ENCODE data around the gene SCYL2. TPM values are rescaled to one million over a fixed set of nuclear protein-coding genes. Genes with fewer than 3 reads are reported as not detected.

The SCYL2 gene
- total and polyA plus RNA-seq, 4 donors, result 10.0 to 32.5 (median 18.9) TPM

DNA sequence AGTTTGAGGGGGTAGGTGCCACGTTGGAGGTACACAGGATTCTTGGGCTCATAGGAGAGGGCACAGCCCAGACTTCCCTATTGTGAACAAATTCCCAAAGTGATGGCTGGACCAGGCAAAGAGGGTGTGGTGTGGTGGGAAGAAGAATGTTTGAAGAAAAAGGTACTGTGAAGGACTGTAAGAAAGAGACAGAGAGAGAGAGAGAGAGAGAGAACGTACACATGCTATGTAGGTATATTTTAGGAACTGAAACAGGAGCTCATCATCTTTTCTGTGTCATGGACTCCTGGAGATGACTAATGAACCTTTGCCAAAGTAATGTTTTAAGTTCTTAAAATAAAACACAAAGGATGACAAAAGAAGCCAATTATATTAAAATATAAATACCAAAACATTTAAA, 114.4 kb downstream of the SCYL2 start:
- Histone ChIP-seq H3K36me3 (ENCODE audit: control insufficient read depth in 4 of 4, insufficient read depth in 3 of 4, low read depth in 1 of 4, low read length in 3 of 4) (no peaks in the 10 kb centered on the region), H3K9me3 (ENCODE audit: control insufficient read depth in 4 of 4, low read length in 3 of 4) (no peaks in the 10 kb centered on the region), H3K27ac (ENCODE audit: low read depth in 1 of 2, low read length in 2 of 2) (no peak overlapping the region), H3K27me3 (ENCODE audit: control insufficient read depth in 4 of 4, insufficient read depth in 4 of 4, low read length in 3 of 4) (no peaks in the 10 kb centered on the region), H3K9ac (ENCODE audit: low read depth in 1 of 2, low read length in 2 of 2) (no peak overlapping the region), H3K4me1 (ENCODE audit: control insufficient read depth in 4 of 4, insufficient read depth in 4 of 4, low read length in 3 of 4) (no peaks in the 10 kb centered on the region), H3K4me3 (ENCODE audit: low read depth in 1 of 3, low read length in 3 of 3) (no peak overlapping the region)
- 80% methylated on average over 2 of the region's 2 CpGs for WGBS
- no peak for DNase-seq (ENCODE audit: low spot score)
- no peak for TF ChIP-seq YY1 (IDR thresholded peaks at IDR 0.05)
- TF ChIP-seq HNF4G (IDR thresholded peaks at IDR 0.05), result no peak
- TF ChIP-seq RXRA (IDR thresholded peaks at IDR 0.05), result no peak

DNA sequence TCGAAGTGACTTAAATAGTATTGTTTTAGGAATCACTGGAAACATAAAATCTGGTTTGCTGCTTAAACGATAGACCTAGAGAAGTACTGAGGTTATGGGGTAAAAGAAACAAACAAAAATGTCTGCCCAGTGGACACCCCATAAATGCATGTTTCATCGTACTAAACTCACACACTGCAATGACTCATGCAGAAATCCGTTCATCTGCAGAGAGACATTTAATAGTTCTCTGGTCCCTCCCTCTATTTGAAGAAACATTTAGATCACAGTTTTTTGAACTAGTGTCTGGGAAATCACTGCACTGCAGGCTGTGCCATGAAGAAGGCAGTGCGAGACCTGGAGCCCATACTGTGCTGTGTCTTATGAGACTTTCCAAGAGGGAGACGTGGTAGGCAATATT, 115.4 kb downstream of the SCYL2 start:
- no peak for TF ChIP-seq JUND (IDR thresholded peaks at IDR 0.05)
- Histone ChIP-seq H3K36me3 (ENCODE audit: control insufficient read depth in 4 of 4, insufficient read depth in 3 of 4, low read depth in 1 of 4, low read length in 3 of 4) (no peaks in the 10 kb centered on the region), H3K9ac (ENCODE audit: low read depth in 1 of 2, low read length in 2 of 2) (no peak overlapping the region), H3K27ac (ENCODE audit: low read depth in 1 of 2, low read length in 2 of 2) (no peak overlapping the region), H3K9me3 (ENCODE audit: control insufficient read depth in 4 of 4, low read length in 3 of 4) (no peaks in the 10 kb centered on the region), H3K4me1 (ENCODE audit: control insufficient read depth in 4 of 4, insufficient read depth in 4 of 4, low read length in 3 of 4) (no peaks in the 10 kb centered on the region), H3K4me3 (ENCODE audit: low read depth in 1 of 3, low read length in 3 of 3) (no peak overlapping the region), H3K27me3 (ENCODE audit: control insufficient read depth in 4 of 4, insufficient read depth in 4 of 4, low read length in 3 of 4) (no peaks in the 10 kb centered on the region)
- no peak for DNase-seq (ENCODE audit: low spot score)
- WGBS, result 89% methylated on average over 6 of the region's 6 CpGs

DNA sequence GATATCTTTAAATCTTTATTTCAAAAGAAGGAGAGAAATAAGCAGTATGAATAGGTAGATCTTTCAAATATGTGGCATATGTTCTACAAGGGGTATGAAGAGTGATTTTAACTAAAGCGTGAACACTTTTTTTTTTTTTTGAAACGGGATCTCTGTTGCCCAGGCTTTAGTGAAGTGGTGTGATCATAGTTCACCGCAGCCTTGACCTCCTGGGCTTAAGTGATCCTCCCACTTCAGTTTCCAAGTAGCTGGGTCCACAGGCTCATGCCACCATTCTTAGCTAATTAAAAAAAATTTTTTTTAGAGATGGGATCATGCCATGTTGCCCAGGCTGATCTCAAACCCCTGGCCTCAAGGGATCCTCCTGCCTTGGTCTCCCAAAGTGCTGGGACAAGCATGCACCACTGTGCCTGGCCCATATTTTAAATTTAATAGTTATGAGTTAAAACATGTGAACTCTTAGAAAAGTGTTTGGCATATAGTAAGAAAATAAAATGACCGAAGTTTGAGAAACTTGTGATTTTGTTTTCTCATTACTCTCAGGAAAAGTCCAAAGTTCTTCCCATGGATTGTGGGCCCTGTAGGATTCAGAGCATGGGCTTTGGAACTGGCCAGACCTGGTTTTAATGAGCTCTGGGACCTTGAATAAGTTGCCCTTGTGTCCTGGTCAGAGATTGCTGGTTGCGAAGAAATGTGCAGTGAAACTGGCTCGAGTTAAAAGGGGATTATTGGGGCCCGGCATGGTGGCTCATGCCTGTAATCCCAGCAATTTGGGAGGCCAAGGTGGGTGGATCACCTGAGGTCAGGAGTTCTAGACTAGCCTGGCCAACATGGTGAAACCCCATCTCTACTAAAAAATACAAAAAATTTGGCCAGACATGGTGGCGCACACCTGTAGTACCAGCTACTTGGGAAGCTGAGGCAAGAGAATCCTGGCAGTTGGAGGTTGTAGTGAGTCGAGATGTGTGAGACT, 116.9 kb downstream of the SCYL2 start:
- no peak overlapping the region for H3K4me3 ChIP-seq (ENCODE audit: low read depth in 1 of 3, low read length in 3 of 3)
- H3K27me3 ChIP-seq (ENCODE audit: control insufficient read depth in 4 of 4, insufficient read depth in 4 of 4, low read length in 3 of 4), result no peaks in the 10 kb centered on the region
- H3K9ac ChIP-seq (ENCODE audit: low read depth in 1 of 2, low read length in 2 of 2), result no peak overlapping the region
- no peaks in the 10 kb centered on the region for H3K9me3 ChIP-seq (ENCODE audit: control insufficient read depth in 4 of 4, low read length in 3 of 4)
- no peaks in the 10 kb centered on the region for H3K4me1 ChIP-seq (ENCODE audit: control insufficient read depth in 4 of 4, insufficient read depth in 4 of 4, low read length in 3 of 4)
- no peak for DNase-seq (ENCODE audit: low spot score)
- no peaks in the 10 kb centered on the region for H3K36me3 ChIP-seq (ENCODE audit: control insufficient read depth in 4 of 4, insufficient read depth in 3 of 4, low read depth in 1 of 4, low read length in 3 of 4)
- WGBS, result 84% methylated on average over 9 of the region's 9 CpGs
- TF ChIP-seq RAD21 (IDR thresholded peaks at IDR 0.05) (no peak), RXRA (IDR thresholded peaks at IDR 0.05) (no peak), GABPA (IDR thresholded peaks at IDR 0.05 in 1 of 2, conservative IDR thresholded peaks at IDR 0.05 in 1 of 2) (no peak), EGR1 (IDR thresholded peaks at IDR 0.05; ENCODE audit: low read depth in 2 of 2) (no peak), HNF4G (IDR thresholded peaks at IDR 0.05) (no peak), JUND (IDR thresholded peaks at IDR 0.05) (no peak), NR2F2 (IDR thresholded peaks at IDR 0.05) (no peak), YY1 (IDR thresholded peaks at IDR 0.05) (no peak), SP1 (IDR thresholded peaks at IDR 0.05) (no peak), FOXA1 (IDR thresholded peaks at IDR 0.05) (no peak), FOXA2 (IDR thresholded peaks at IDR 0.05) (no peak)
- TF ChIP-seq, protein P1, sequence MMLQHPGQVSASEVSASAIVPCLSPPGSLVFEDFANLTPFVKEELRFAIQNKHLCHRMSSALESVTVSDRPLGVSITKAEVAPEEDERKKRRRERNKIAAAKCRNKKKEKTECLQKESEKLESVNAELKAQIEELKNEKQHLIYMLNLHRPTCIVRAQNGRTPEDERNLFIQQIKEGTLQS (IDR thresholded peaks at IDR 0.05), result no peak
- TF ChIP-seq, protein P2, sequence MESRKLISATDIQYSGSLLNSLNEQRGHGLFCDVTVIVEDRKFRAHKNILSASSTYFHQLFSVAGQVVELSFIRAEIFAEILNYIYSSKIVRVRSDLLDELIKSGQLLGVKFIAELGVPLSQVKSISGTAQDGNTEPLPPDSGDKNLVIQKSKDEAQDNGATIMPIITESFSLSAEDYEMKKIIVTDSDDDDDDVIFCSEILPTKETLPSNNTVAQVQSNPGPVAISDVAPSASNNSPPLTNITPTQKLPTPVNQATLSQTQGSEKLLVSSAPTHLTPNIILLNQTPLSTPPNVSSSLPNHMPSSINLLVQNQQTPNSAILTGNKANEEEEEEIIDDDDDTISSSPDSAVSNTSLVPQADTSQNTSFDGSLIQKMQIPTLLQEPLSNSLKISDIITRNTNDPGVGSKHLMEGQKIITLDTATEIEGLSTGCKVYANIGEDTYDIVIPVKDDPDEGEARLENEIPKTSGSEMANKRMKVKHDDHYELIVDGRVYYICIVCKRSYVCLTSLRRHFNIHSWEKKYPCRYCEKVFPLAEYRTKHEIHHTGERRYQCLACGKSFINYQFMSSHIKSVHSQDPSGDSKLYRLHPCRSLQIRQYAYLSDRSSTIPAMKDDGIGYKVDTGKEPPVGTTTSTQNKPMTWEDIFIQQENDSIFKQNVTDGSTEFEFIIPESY (IDR thresholded peaks at IDR 0.05), result no peak
- TF ChIP-seq, protein P3, sequence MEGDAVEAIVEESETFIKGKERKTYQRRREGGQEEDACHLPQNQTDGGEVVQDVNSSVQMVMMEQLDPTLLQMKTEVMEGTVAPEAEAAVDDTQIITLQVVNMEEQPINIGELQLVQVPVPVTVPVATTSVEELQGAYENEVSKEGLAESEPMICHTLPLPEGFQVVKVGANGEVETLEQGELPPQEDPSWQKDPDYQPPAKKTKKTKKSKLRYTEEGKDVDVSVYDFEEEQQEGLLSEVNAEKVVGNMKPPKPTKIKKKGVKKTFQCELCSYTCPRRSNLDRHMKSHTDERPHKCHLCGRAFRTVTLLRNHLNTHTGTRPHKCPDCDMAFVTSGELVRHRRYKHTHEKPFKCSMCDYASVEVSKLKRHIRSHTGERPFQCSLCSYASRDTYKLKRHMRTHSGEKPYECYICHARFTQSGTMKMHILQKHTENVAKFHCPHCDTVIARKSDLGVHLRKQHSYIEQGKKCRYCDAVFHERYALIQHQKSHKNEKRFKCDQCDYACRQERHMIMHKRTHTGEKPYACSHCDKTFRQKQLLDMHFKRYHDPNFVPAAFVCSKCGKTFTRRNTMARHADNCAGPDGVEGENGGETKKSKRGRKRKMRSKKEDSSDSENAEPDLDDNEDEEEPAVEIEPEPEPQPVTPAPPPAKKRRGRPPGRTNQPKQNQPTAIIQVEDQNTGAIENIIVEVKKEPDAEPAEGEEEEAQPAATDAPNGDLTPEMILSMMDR (IDR thresholded peaks at IDR 0.05; ENCODE audit: low read depth, low read length, missing input control), result no peak
- TF ChIP-seq, protein P4, sequence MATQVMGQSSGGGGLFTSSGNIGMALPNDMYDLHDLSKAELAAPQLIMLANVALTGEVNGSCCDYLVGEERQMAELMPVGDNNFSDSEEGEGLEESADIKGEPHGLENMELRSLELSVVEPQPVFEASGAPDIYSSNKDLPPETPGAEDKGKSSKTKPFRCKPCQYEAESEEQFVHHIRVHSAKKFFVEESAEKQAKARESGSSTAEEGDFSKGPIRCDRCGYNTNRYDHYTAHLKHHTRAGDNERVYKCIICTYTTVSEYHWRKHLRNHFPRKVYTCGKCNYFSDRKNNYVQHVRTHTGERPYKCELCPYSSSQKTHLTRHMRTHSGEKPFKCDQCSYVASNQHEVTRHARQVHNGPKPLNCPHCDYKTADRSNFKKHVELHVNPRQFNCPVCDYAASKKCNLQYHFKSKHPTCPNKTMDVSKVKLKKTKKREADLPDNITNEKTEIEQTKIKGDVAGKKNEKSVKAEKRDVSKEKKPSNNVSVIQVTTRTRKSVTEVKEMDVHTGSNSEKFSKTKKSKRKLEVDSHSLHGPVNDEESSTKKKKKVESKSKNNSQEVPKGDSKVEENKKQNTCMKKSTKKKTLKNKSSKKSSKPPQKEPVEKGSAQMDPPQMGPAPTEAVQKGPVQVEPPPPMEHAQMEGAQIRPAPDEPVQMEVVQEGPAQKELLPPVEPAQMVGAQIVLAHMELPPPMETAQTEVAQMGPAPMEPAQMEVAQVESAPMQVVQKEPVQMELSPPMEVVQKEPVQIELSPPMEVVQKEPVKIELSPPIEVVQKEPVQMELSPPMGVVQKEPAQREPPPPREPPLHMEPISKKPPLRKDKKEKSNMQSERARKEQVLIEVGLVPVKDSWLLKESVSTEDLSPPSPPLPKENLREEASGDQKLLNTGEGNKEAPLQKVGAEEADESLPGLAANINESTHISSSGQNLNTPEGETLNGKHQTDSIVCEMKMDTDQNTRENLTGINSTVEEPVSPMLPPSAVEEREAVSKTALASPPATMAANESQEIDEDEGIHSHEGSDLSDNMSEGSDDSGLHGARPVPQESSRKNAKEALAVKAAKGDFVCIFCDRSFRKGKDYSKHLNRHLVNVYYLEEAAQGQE (IDR thresholded peaks at IDR 0.05), result no peak
- no peak overlapping the region for H3K27ac ChIP-seq (ENCODE audit: low read depth in 1 of 2, low read length in 2 of 2)

All from liver (tissue), 9 donors.